Measurements from ENCODE around the gene GPSM3. TPM values are rescaled to one million over a fixed set of nuclear protein-coding genes. Genes with fewer than 3 reads are reported as not detected.

GPSM3 gene
- total and polyA plus RNA-seq, 2 of the 13 experiments (the other 11 are each of a cell fraction or from before 2014, with no cell fraction given), result 0.18 to 6.2 TPM

- peak; percentile 92 for TF ChIP-seq CREB1 (IDR thresholded peaks at IDR 0.05)
- TF ChIP-seq CREB1 (CRISPR knock-in tag; IDR thresholded peaks at IDR 0.05), result peak; percentile 93
- no peak for TF ChIP-seq NFIC (IDR thresholded peaks at IDR 0.05; ENCODE audit: low read length)
- no peak for TF ChIP-seq MEF2D (CRISPR knock-in tag; IDR thresholded peaks at IDR 0.05)
- no peak for TF ChIP-seq SIX1 (CRISPR knock-in tag; IDR thresholded peaks at IDR 0.05; ENCODE audit: borderline replicate concordance)
- peak; percentile 16; the same call in 1 of the 2 replicates for TF ChIP-seq ZNF136 (CRISPR knock-in tag; IDR thresholded peaks at IDR 0.05; ENCODE audit: low read depth)
- no peak for TF ChIP-seq ZSCAN25 (CRISPR knock-in tag; IDR thresholded peaks at IDR 0.05)
- TF ChIP-seq, protein P1, sequence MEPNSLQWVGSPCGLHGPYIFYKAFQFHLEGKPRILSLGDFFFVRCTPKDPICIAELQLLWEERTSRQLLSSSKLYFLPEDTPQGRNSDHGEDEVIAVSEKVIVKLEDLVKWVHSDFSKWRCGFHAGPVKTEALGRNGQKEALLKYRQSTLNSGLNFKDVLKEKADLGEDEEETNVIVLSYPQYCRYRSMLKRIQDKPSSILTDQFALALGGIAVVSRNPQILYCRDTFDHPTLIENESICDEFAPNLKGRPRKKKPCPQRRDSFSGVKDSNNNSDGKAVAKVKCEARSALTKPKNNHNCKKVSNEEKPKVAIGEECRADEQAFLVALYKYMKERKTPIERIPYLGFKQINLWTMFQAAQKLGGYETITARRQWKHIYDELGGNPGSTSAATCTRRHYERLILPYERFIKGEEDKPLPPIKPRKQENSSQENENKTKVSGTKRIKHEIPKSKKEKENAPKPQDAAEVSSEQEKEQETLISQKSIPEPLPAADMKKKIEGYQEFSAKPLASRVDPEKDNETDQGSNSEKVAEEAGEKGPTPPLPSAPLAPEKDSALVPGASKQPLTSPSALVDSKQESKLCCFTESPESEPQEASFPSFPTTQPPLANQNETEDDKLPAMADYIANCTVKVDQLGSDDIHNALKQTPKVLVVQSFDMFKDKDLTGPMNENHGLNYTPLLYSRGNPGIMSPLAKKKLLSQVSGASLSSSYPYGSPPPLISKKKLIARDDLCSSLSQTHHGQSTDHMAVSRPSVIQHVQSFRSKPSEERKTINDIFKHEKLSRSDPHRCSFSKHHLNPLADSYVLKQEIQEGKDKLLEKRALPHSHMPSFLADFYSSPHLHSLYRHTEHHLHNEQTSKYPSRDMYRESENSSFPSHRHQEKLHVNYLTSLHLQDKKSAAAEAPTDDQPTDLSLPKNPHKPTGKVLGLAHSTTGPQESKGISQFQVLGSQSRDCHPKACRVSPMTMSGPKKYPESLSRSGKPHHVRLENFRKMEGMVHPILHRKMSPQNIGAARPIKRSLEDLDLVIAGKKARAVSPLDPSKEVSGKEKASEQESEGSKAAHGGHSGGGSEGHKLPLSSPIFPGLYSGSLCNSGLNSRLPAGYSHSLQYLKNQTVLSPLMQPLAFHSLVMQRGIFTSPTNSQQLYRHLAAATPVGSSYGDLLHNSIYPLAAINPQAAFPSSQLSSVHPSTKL (CRISPR knock-in tag; IDR thresholded peaks at IDR 0.05), result no peak
- TF ChIP-seq MAFG (CRISPR knock-in tag; IDR thresholded peaks at IDR 0.05), result no peak
- no peak for TF ChIP-seq ZNF691 (CRISPR knock-in tag; IDR thresholded peaks at IDR 0.05; ENCODE audit: borderline replicate concordance, low read depth)
- 0 out of 2 replicates have a peak, but pooled peaks have one; percentile 14 for TF ChIP-seq ZNF839 (CRISPR knock-in tag; IDR thresholded peaks at IDR 0.05; ENCODE audit: borderline replicate concordance)
- TF ChIP-seq ATF2 (CRISPR knock-in tag; IDR thresholded peaks at IDR 0.05), result peak; percentile 29; the same call in 1 of the 2 replicates
- no peak for TF ChIP-seq ZNF329 (CRISPR knock-in tag; IDR thresholded peaks at IDR 0.05; ENCODE audit: low read depth)
- TF ChIP-seq ZFP36L2 (CRISPR knock-in tag; IDR thresholded peaks at IDR 0.05), result no peak
- TF ChIP-seq ZNF430 (CRISPR knock-in tag; IDR thresholded peaks at IDR 0.05), result no peak; the same call in 1 of the 2 replicates
- peak; percentile 50 for TF ChIP-seq HOXA3 (CRISPR knock-in tag; IDR thresholded peaks at IDR 0.05)
- no peak for TF ChIP-seq RARG (CRISPR knock-in tag; IDR thresholded peaks at IDR 0.05; ENCODE audit: low read depth)
- TF ChIP-seq NFYB (CRISPR knock-in tag; IDR thresholded peaks at IDR 0.05), result peak; percentile 92
- TF ChIP-seq, protein P2, sequence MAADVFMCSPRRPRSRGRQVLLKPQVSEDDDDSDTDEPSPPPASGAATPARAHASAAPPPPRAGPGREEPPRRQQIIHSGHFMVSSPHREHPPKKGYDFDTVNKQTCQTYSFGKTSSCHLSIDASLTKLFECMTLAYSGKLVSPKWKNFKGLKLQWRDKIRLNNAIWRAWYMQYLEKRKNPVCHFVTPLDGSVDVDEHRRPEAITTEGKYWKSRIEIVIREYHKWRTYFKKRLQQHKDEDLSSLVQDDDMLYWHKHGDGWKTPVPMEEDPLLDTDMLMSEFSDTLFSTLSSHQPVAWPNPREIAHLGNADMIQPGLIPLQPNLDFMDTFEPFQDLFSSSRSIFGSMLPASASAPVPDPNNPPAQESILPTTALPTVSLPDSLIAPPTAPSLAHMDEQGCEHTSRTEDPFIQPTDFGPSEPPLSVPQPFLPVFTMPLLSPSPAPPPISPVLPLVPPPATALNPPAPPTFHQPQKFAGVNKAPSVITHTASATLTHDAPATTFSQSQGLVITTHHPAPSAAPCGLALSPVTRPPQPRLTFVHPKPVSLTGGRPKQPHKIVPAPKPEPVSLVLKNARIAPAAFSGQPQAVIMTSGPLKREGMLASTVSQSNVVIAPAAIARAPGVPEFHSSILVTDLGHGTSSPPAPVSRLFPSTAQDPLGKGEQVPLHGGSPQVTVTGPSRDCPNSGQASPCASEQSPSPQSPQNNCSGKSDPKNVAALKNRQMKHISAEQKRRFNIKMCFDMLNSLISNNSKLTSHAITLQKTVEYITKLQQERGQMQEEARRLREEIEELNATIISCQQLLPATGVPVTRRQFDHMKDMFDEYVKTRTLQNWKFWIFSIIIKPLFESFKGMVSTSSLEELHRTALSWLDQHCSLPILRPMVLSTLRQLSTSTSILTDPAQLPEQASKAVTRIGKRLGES (CRISPR knock-in tag; IDR thresholded peaks at IDR 0.05; ENCODE audit: borderline replicate concordance), result no peak
- 0 out of 2 replicates have a peak, but pooled peaks have one; percentile 34 for TF ChIP-seq ISL2 (CRISPR knock-in tag; IDR thresholded peaks at IDR 0.05)
- no peak; the same call in 1 of the 2 replicates for TF ChIP-seq NR2F6 (IDR thresholded peaks at IDR 0.05)
- TF ChIP-seq NR2F6 (CRISPR knock-in tag; IDR thresholded peaks at IDR 0.05), result no peak
Observed at GRCh38 chr6:32177788-32178546, 14.5 kb downstream of the GPSM3 start, which contains the start of gene RNF5 (continued).
